Fibroblast of lung (primary cell): ENCODE data around the gene SLC66A1. TPM values are rescaled to one million over a fixed set of nuclear protein-coding genes. Genes with fewer than 3 reads are reported as not detected.

Experiments used
- DNase-seq, 2 donors: peaks; one replicate each; pipeline versions ENCODE4 v3.0.0 to v3.0.0-alpha.2; 2010; ENCODE audit warnings: low read depth in 2 of 2
- H2AFZ ChIP-seq: 2 replicates; pipeline ENCODE4 v1.5.1; 2012; ENCODE audit warnings: low read length, control low read depth, inconsistent platforms
- H3K27ac ChIP-seq: 2 replicates; pipeline ENCODE4 v1.5.1; 2011; ENCODE audit warnings: low read length, control low read depth; ENCODE audit not compliant: insufficient read depth
- H3K27me3 ChIP-seq: 2 replicates; pipeline ENCODE4 v1.5.1; 2011; ENCODE audit warnings: mild to moderate bottlenecking, low read length; ENCODE audit not compliant: control insufficient read depth, insufficient read depth
- H3K36me3 ChIP-seq: 2 replicates; pipeline ENCODE4 v1.5.1; 2011; ENCODE audit warnings: low read length; ENCODE audit not compliant: control insufficient read depth, insufficient read depth
- H3K4me1 ChIP-seq: 2 replicates; pipeline ENCODE4 v1.5.1; 2011; ENCODE audit warnings: low read length; ENCODE audit not compliant: control insufficient read depth, insufficient read depth; ENCODE audit errors: extremely low read depth
- H3K4me2 ChIP-seq: 2 replicates; pipeline ENCODE4 v1.5.1; 2011; ENCODE audit warnings: low read length, control low read depth; ENCODE audit not compliant: insufficient read depth; ENCODE audit errors: extremely low read depth
- H3K4me3 ChIP-seq, 4 experiments: fragments of 200-600 bp in 1 of 4; sonication (generic) in 1 of 4; replicated peaks in 1 of 4; 2 replicates each; pipeline ENCODE4 v1.5.1; 2011 to 2016; ENCODE audit warnings: low read length in 4 of 4, low read depth in 3 of 4, mild to moderate bottlenecking in 3 of 4, control low read depth in 2 of 4, inconsistent platforms in 1 of 4, mixed read lengths in 1 of 4; ENCODE audit not compliant: insufficient read depth in 1 of 4; ENCODE audit errors: control extremely low read depth in 1 of 4
- H3K79me2 ChIP-seq: 2 replicates; pipeline ENCODE4 v1.5.1; 2012; ENCODE audit warnings: mild to moderate bottlenecking, low read length, inconsistent platforms; ENCODE audit not compliant: control insufficient read depth, insufficient read depth
- H3K9ac ChIP-seq: 2 replicates; pipeline ENCODE4 v1.5.1; 2011; ENCODE audit warnings: mild to moderate bottlenecking, low read length, control low read depth; ENCODE audit not compliant: insufficient read depth
- H3K9me3 ChIP-seq: 2 replicates; pipeline ENCODE4 v1.5.1; 2012; ENCODE audit warnings: low read depth, low read length; ENCODE audit not compliant: control insufficient read depth, insufficient read depth
- H4K20me1 ChIP-seq: 2 replicates; pipeline ENCODE4 v1.5.1; 2011; ENCODE audit warnings: low read length; ENCODE audit not compliant: control insufficient read depth, insufficient read depth; ENCODE audit errors: extremely low read depth
- EZH2 ChIP-seq: IDR thresholded peaks from 2 replicates; pipeline ENCODE4 v1.5.1; 2012; ENCODE audit warnings: low read length, control low read depth, mild to moderate bottlenecking; ENCODE audit errors: missing control alignments
- polyA plus RNA-seq, 2 donors: library from polyadenylated mRNA; depleted of rRNA in 1 of 2; stranded (reverse) in 1 of 2; unstranded in 1 of 2; fragments of >200 nt; gene quantifications; 2 replicates each; pipeline ENCODE4 v1.2.1, GENCODE V29; 2011 to 2012; ENCODE audit warnings: missing spikeins in 1 of 2
- total RNA-seq: library from RNA; depleted of rRNA; stranded (reverse); fragments of >200 nt; gene quantifications from 2 replicates; pipeline ENCODE4 v1.2.1, GENCODE V29; 2014
- TF ChIP-seq, protein P1 (sequence below), 2 donors: IDR thresholded peaks in 1 of 2; conservative IDR thresholded peaks in 1 of 2; 1 replicate in 1 of 2; 2 replicates in 1 of 2; pipeline ENCODE4 v1.5.1; 2011 to 2012; ENCODE audit warnings: low read length in 2 of 2, control low read depth in 1 of 2, inconsistent platforms in 1 of 2, low read depth in 1 of 2, mild to moderate bottlenecking in 1 of 2

Gene SLC66A1
- total and polyA plus RNA-seq, 2 donors (not counting 1 experiment from before 2014, with no cell fraction given): 7.1 to 18.3 TPM

DNA sequence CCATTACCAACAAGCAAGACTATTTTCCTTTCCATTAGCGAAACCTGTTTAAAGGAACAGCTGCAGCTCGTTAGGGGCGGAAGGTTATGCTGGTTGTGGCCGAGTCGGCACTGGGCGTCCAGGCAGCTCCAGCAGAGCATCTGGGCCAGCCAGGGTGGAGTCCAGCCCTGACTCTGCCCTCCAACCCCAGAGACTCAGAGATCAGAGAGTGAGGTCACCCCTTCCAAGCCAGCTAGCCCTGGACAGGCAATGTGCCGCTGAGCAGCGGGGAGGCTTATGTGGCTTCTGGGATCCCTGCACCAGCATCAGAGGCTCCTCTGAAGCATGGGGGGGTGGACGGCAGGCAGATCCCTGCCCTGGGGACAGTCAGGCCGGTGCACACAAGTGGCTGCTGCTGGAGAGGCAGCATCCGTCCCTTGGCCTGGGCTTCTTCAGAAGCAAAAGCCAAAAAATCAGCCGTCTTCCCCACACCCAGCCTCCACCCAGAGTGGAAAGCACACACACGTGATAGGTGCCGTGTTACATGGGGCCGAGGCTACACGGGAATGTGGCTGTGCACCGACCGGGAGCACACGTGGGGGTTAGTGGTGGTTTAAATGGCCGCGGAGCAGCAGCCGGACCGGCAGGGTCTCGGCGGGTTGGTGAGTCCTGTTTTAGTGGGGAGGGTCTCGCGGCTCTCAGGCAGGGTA is 30.1 kb downstream of the SLC66A1 start:
- DNase-seq: peak in 1 of 2 donors; percentile 34
- peaks cover 36% of the 10 kb centered on the region for H3K36me3 ChIP-seq
- no peak for TF ChIP-seq EZH2
- TF ChIP-seq, protein P1, sequence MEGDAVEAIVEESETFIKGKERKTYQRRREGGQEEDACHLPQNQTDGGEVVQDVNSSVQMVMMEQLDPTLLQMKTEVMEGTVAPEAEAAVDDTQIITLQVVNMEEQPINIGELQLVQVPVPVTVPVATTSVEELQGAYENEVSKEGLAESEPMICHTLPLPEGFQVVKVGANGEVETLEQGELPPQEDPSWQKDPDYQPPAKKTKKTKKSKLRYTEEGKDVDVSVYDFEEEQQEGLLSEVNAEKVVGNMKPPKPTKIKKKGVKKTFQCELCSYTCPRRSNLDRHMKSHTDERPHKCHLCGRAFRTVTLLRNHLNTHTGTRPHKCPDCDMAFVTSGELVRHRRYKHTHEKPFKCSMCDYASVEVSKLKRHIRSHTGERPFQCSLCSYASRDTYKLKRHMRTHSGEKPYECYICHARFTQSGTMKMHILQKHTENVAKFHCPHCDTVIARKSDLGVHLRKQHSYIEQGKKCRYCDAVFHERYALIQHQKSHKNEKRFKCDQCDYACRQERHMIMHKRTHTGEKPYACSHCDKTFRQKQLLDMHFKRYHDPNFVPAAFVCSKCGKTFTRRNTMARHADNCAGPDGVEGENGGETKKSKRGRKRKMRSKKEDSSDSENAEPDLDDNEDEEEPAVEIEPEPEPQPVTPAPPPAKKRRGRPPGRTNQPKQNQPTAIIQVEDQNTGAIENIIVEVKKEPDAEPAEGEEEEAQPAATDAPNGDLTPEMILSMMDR (conservative IDR thresholded peaks at IDR 0.05 in 1 of 2, IDR thresholded peaks at IDR 0.05 in 1 of 2; ENCODE audit: low read depth in 1 of 2, low read length in 2 of 2): no peak
- H3K27me3 ChIP-seq: no peaks in the 10 kb centered on the region
- no peaks in the 10 kb centered on the region for H3K9me3 ChIP-seq
- no peaks in the 10 kb centered on the region for H3K79me2 ChIP-seq
- peaks cover 10% of the 10 kb centered on the region for H3K4me1 ChIP-seq
- H4K20me1 ChIP-seq: no peaks in the 10 kb centered on the region
- H3K9ac ChIP-seq: peak overlapping the region; percentile 13
- peak overlapping the region; percentile 29 for H3K27ac ChIP-seq
- no peak overlapping the region for H3K4me3 ChIP-seq
- peak overlapping the region; percentile 13 for H3K4me2 ChIP-seq
- H2AFZ ChIP-seq: no peak overlapping the region

DNA sequence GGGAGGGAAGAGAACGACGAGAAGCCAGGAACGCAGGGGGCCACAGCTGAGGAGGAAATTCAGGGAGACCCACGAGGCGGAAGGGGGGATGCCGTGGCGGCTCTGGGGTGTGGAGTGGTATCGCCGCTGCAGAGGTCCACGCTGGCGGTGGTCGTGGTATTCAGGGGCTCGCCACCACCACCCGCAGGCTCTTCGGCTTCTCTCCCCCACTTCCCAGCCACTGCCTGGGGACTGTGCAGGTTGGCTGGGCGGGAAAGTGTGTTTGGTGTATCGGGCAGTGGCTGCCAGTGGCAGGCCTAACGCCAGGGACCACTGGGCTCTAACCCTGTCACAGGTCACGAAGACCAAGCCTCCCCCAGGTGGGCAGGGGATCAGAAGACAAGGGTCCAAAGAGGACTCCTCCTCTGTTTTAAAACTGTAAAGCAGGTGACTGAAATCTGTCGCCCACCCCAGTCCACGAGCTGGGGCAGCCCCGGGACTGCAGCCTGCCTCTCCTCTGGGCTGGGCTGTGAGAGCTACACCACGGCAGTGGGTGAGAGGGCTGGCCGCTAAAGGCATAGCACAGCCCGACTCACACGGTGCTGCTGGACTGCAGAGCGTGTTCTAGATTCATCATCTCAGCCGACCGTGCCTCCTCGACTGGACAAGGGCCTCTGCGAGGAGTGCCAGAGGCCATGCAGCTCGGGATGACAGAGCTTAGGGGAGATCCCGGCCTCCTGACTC is 30.9 kb downstream of the SLC66A1 start:
- no peaks in the 10 kb centered on the region for H3K27me3 ChIP-seq
- no peak for TF ChIP-seq EZH2
- TF ChIP-seq, protein P1 (conservative IDR thresholded peaks at IDR 0.05 in 1 of 2, IDR thresholded peaks at IDR 0.05 in 1 of 2; ENCODE audit: low read depth in 1 of 2, low read length in 2 of 2): no peak
- H3K9me3 ChIP-seq: no peaks in the 10 kb centered on the region
- no peak overlapping the region for H3K4me2 ChIP-seq
- no peaks in the 10 kb centered on the region for H3K79me2 ChIP-seq
- no peaks in the 10 kb centered on the region for H4K20me1 ChIP-seq
- H3K9ac ChIP-seq: no peak overlapping the region
- no peak overlapping the region for H3K27ac ChIP-seq
- peaks cover 10% of the 10 kb centered on the region for H3K4me1 ChIP-seq
- DNase-seq: no peak
- H2AFZ ChIP-seq: no peak overlapping the region
- H3K36me3 ChIP-seq: peaks cover 33% of the 10 kb centered on the region
- H3K4me3 ChIP-seq: no peak overlapping the region

DNA sequence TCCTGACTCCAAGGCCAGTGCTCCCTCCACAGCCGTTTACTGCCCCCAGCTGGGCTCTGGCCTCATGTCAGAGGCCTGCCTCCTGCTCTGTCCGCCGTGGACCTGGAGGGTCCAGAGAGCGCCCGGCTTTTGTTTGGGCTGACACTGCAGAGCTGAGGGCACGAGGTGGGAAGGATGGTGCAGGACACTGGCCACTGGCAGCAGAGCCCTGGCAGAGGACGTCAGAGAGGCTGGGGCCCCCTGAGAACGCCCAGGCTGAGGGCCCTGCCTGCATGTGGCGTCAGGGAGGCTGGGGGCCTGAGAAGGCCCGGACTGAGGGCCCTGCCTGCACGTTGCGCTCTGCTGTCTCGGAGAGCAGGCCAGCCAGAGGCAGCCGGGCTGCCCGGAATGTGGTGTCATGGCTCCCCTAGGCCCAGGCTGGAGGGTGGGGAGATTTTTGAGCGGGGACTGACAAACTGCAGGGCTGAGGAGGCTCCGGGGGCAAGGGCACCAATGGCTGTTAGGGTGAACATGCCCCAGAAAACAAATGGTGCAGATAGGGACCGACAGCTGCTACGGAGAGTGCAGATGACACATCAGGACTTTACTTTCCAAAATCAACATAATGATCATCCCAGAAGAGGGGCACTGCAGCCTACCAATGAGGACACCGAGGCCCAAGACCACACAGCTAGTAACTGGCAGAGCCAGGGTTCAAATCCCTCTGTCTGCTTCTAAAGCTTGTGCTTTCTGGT is 31.7 kb downstream of the SLC66A1 start:
- Histone ChIP-seq H3K27me3 (no peaks in the 10 kb centered on the region), H3K79me2 (no peaks in the 10 kb centered on the region), H3K4me2 (no peak overlapping the region), H4K20me1 (no peaks in the 10 kb centered on the region), H3K4me1 (peaks cover 10% of the 10 kb centered on the region), H3K9me3 (no peaks in the 10 kb centered on the region), H3K4me3 (no peak overlapping the region), H3K27ac (no peak overlapping the region), H3K36me3 (peaks cover 30% of the 10 kb centered on the region), H3K9ac (no peak overlapping the region), H2AFZ (no peak overlapping the region)
- TF ChIP-seq, protein P1 (conservative IDR thresholded peaks at IDR 0.05 in 1 of 2, IDR thresholded peaks at IDR 0.05 in 1 of 2; ENCODE audit: low read depth in 1 of 2, low read length in 2 of 2): no peak
- no peak for TF ChIP-seq EZH2
- DNase-seq: no peak
